Measurements from ENCODE around the gene EFNA5. TPM values are rescaled to one million over a fixed set of nuclear protein-coding genes. Genes with fewer than 3 reads are reported as not detected.

The EFNA5 gene
- total RNA-seq, 2 experiments from 2014 or later, result not detected

DNA sequence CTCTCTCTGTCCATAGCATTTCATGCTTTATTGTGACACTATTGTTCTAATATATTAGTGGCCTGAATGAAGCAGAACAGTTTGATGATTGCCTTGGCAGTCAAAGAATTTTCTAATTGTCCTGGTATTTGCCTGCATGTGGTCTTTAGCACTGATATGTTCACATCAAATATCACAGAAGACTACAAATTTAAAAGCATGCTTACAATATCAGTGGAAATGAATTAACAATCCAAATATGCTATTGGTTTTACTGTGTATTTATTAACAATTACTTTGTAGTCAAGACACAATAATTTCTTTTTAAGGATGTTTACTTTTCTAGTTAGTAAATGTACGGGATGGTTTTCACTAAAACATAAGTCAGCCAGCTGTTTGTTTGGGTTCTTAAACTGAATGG lies 18.3 kb downstream of the EFNA5 start:
- Mint-ChIP-seq H3K9me3 (no peaks in the 10 kb centered on the region), H3K27ac (no peak overlapping the region), H3K27me3 (peaks cover 14% of the 10 kb centered on the region)

DNA sequence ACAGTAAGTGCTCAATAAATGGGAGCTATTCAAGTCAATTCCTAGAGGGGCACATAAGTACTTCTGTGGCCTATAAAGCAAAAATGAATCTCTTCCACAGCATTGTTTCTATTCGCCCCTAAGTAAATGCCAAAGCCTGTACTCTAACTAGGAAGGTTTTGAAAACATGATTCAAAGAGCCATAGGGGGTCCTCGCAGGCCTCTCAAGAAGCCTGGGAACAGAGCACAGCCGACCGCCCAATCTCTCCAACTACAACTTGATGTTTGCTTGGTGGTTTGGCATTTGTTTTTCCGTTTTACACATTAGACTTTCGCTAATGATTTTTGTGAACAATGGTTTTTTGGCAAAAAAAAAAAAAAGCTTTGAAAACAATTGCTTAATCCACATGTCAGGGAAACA lies 19.4 kb downstream of the EFNA5 start:
- no peak overlapping the region for H3K4me3 Mint-ChIP-seq

More for the DNA sequence above, 18.3 kb downstream of the EFNA5 start:
- POLR2A ChIA-PET, result no interaction called here
- DNase-seq, result no peak
- no peak overlapping the region for H3K4me3 Mint-ChIP-seq
- no peaks in the 10 kb centered on the region for H3K4me1 Mint-ChIP-seq
- no peaks in the 10 kb centered on the region for H3K36me3 Mint-ChIP-seq (ENCODE audit: low read depth)
- CTCF ChIA-PET, result no interaction called here

DNA sequence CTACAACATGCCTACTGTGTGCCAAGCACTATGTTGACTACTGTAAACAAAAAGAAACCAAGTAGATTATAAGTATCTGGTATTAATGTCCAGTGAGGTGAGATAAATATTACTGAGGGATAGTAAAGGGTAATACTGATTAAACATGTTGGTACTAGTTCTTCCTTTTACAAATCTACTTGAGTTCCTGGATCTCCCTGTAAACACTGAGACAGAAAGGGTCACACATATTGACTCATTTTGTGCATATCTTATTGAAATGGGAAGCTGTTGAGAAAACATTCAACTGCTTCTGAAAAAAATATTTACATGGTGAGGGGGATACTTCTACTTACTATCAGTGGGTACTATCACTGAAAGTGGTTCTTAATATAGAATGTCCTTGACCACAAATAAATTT lies 24.3 kb downstream of the EFNA5 start:
- no peak for DNase-seq
- no peaks in the 10 kb centered on the region for H3K9me3 Mint-ChIP-seq
- no peak overlapping the region for H3K4me3 Mint-ChIP-seq
- POLR2A ChIA-PET, result no interaction called here
- CTCF ChIA-PET, result no interaction called here
- no peak overlapping the region for H3K27ac Mint-ChIP-seq
- peaks cover 4% of the 10 kb centered on the region for H3K27me3 Mint-ChIP-seq
- H3K4me1 Mint-ChIP-seq, result no peaks in the 10 kb centered on the region
- H3K36me3 Mint-ChIP-seq (ENCODE audit: low read depth), result no peaks in the 10 kb centered on the region

More for the DNA sequence above, 19.4 kb downstream of the EFNA5 start:
- no peak for DNase-seq
- ChIA-PET CTCF (interaction anchor here (1.2 kb wide), 1 partner anchor 25 kb away, joined by 3 read pairs; no protein-coding TSS in a partner anchor), POLR2A (no interaction called here)
- H3K27me3 Mint-ChIP-seq, result peaks cover 14% of the 10 kb centered on the region
- no peak overlapping the region for H3K27ac Mint-ChIP-seq
- no peaks in the 10 kb centered on the region for H3K9me3 Mint-ChIP-seq
- H3K4me1 Mint-ChIP-seq, result no peaks in the 10 kb centered on the region
- H3K36me3 Mint-ChIP-seq (ENCODE audit: low read depth), result no peaks in the 10 kb centered on the region

DNA sequence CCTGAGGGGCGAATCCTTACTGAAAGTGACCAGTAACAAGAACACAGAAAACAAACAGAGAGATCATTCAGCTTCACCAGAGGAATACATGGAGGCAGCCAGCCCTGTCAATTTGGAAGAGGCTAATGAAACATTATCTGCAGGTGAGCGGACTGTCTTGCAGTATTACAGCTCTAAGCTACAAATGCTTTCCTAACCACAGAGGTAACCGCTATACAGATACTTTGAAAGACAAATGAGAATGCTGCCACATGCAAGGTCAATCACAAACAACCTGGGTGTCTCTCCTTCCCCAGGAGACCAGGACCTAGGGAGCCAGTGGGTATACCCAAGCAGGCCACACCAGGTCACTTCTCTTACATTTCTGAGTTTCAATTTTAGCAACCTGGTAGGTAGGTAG lies 30.2 kb downstream of the EFNA5 start:
- ChIA-PET CTCF (no interaction called here), POLR2A (no interaction called here)
- no peak overlapping the region for H3K4me3 Mint-ChIP-seq
- DNase-seq, result no peak
- H3K4me1 Mint-ChIP-seq, result no peaks in the 10 kb centered on the region
- no peaks in the 10 kb centered on the region for H3K9me3 Mint-ChIP-seq
- no peak overlapping the region for H3K27ac Mint-ChIP-seq
- H3K27me3 Mint-ChIP-seq, result no peaks in the 10 kb centered on the region
- H3K36me3 Mint-ChIP-seq (ENCODE audit: low read depth), result no peaks in the 10 kb centered on the region

DNA sequence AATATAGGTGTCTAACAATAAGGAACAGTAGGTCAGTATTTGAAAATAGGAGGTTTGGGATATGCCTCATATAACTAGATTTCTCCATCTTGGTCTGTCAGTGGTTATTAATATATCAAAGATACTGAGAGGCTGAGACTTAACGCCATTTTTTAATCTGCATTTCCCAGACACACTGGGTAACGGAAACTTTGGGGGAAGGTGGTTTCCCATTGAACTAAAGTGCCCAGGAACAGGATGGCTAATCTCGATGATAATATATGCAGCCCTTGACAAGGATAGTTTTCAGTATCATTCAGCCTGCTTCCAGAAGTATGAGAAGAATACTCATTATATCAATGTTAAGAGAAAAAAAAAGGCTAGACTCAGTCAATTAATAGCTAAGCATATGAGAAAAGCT lies 30.7 kb downstream of the EFNA5 start:
- no peaks in the 10 kb centered on the region for H3K36me3 Mint-ChIP-seq (ENCODE audit: low read depth)
- no peak overlapping the region for H3K27ac Mint-ChIP-seq
- CTCF ChIA-PET, result no interaction called here
- H3K4me1 Mint-ChIP-seq, result no peaks in the 10 kb centered on the region
- DNase-seq, result no peak
- no peaks in the 10 kb centered on the region for H3K27me3 Mint-ChIP-seq
- no peak overlapping the region for H3K4me3 Mint-ChIP-seq
- POLR2A ChIA-PET, result no interaction called here
- H3K9me3 Mint-ChIP-seq, result no peaks in the 10 kb centered on the region

DNA sequence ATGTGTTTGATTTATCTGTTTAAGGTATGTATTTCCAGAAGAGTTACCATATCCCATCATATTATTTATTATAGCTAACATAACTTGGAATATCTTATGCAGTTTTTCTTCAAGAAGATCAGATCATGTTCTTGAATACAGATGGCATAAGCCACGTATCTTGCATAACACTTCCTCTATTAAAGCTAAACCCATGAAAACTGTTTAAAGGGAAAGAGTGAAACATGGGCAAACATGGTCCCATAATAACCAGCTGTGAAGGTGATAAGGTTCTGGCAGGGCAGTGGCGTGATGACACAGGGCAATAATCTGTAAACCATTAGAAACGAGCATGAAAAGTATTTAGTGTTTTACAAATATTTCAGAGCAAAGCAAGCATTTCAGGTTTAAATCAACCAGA lies 34.2 kb downstream of the EFNA5 start:
- no peak for DNase-seq
- CTCF ChIA-PET, result interaction anchor here (1.9 kb wide), 1 partner anchor 64 kb away, joined by 4 read pairs; no protein-coding TSS in a partner anchor
- no peaks in the 10 kb centered on the region for H3K4me1 Mint-ChIP-seq
- no peaks in the 10 kb centered on the region for H3K27me3 Mint-ChIP-seq
- H3K9me3 Mint-ChIP-seq, result no peaks in the 10 kb centered on the region
- H3K36me3 Mint-ChIP-seq (ENCODE audit: low read depth), result no peaks in the 10 kb centered on the region
- POLR2A ChIA-PET, result no interaction called here
- H3K27ac Mint-ChIP-seq, result no peak overlapping the region
- no peak overlapping the region for H3K4me3 Mint-ChIP-seq

DNA sequence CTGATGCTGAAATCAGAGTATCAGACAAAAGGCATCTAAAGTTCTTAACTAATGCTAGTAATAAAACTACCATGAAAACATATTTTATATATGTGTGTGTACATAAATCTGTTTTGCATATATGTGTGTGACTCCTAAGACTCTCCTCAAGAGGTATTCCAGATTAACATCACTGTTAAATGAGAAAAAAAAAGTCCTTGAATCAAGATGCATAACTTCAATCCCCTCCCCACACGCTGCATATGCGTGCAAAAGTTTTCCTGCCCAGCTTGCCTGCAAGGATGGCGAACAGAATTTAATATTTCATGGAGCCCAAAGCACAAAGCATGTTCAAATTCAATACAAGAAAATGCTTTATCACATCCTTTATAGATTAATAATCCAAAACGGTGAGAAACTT lies 34.7 kb downstream of the EFNA5 start:
- no peak for DNase-seq
- POLR2A ChIA-PET, result no interaction called here
- H3K36me3 Mint-ChIP-seq (ENCODE audit: low read depth), result no peaks in the 10 kb centered on the region
- no peak overlapping the region for H3K27ac Mint-ChIP-seq
- H3K9me3 Mint-ChIP-seq, result no peaks in the 10 kb centered on the region
- CTCF ChIA-PET, result interaction anchor here (1.9 kb wide), 1 partner anchor 64 kb away, joined by 4 read pairs; no protein-coding TSS in a partner anchor
- no peak overlapping the region for H3K4me3 Mint-ChIP-seq
- H3K27me3 Mint-ChIP-seq, result no peaks in the 10 kb centered on the region
- H3K4me1 Mint-ChIP-seq, result no peaks in the 10 kb centered on the region

DNA sequence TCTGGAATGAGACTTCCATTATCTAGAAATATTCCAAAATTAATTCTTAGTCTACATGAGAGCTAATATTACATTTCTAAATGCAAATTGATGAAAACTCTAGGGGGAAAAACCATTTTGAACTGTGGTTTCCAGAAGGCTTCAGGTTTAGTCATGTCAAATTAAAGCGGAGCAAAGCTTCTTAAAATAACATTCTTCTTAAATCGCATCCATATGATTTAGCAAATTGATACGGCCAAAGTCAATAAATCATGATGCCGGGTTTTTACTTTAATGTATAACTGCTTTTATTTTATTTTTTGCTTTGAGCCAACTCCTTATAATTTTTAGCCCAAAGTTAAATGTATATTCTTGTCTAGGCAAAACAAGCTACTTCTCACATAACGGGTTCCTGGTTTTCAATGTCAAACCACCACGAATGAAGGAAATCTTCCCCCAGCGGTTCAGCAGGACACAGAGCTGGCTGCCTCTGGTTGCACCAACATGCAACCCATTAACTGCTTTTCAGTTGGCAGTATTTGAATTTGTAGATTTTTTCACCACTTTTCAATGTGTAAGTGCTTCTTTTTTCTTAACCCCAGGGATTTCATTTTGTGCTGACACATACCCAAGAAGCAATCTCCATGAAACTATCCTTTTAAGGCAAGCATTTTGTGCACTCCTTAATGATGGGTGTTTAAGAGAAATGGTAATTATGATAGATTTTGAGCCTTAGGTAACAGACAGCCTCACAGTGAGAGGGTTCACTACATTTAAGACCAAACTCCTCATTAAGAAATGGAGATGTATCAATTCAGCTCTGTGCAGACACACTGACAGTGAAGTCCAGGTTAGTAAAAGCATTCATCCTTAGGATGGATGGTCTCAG lies 35.5 kb downstream of the EFNA5 start:
- ChIA-PET POLR2A (no interaction called here), CTCF (interaction anchor here (1.9 kb wide), 1 partner anchor 63 kb away, joined by 4 read pairs; no protein-coding TSS in a partner anchor)
- H3K4me3 Mint-ChIP-seq, result no peak overlapping the region
- H3K27me3 Mint-ChIP-seq, result no peaks in the 10 kb centered on the region
- H3K9me3 Mint-ChIP-seq, result no peaks in the 10 kb centered on the region
- no peak for DNase-seq
- H3K27ac Mint-ChIP-seq, result no peak overlapping the region
- H3K36me3 Mint-ChIP-seq (ENCODE audit: low read depth), result no peaks in the 10 kb centered on the region
- H3K4me1 Mint-ChIP-seq, result no peaks in the 10 kb centered on the region

DNA sequence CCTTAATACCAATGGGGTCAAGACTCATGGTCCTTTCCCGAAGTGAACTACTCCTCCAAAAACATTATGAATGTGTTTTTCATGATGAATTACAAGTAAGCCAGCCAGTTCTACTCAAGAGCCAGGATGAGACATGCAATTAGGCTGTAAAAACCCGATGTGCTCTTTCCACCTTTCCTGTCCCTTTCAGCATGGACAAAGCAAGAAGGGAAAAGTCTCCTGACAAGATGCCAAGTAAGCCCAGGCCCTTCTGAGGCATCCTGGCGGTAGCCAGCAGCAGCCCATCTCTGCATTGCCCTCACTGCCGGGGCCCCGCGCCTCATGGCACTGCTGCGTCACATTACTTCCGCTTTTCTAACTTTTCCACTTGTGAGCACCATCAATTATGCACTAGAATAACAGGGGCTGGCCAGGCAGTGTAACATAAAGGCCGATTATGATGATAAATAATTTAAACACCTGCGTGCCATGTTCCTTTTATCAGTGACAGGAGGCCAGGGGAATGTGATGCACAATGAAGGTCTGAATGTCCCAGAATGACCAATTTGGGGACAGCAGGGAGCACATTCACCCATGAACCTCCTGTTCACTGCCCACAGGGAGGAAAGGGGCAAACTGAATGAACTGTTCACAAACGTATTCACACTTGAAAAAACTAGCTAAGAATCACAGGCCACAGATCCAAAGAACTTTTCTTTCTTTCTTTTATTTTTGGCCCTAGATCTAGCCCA lies 37.4 kb downstream of the EFNA5 start:
- H3K4me3 Mint-ChIP-seq, result no peak overlapping the region
- no peak overlapping the region for H3K27ac Mint-ChIP-seq
- CTCF ChIA-PET, result no interaction called here
- no peaks in the 10 kb centered on the region for H3K4me1 Mint-ChIP-seq
- no peak for DNase-seq
- no peaks in the 10 kb centered on the region for H3K36me3 Mint-ChIP-seq (ENCODE audit: low read depth)
- H3K9me3 Mint-ChIP-seq, result no peaks in the 10 kb centered on the region
- H3K27me3 Mint-ChIP-seq, result no peaks in the 10 kb centered on the region
- POLR2A ChIA-PET, result no interaction called here

DNA sequence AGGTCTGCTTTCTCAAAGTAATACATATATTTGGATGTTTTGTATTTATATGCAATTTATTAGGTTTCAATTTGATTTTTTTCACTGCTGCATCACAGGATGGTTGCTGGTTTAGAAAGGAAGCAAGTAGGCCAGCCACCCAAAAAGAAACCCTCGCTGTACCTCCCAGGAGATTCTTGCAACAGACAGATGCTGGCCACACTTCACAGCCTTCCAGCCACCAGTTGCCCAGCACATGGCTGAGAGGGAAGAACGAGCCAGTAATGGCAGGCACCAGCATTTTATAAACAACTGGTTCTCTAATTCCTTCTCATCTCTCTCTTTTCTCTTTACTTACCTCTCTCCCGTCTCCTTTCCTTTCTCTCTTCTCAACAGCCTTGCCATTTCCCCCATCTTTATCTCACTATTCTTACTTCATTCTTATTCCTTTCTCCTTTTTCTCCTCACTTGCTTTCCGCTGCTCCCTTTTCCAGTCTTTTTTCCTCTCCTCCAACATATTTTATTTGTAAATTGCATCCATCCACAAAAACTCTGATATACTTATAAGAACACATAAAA lies 38.9 kb downstream of the EFNA5 start:
- Mint-ChIP-seq H3K4me3 (no peak overlapping the region), H3K9me3 (no peaks in the 10 kb centered on the region), H3K27ac (no peak overlapping the region), H3K27me3 (no peaks in the 10 kb centered on the region), H3K4me1 (no peaks in the 10 kb centered on the region), H3K36me3 (ENCODE audit: low read depth) (no peaks in the 10 kb centered on the region)
- no peak for DNase-seq
- POLR2A ChIA-PET, result no interaction called here
- CTCF ChIA-PET, result no interaction called here

DNA sequence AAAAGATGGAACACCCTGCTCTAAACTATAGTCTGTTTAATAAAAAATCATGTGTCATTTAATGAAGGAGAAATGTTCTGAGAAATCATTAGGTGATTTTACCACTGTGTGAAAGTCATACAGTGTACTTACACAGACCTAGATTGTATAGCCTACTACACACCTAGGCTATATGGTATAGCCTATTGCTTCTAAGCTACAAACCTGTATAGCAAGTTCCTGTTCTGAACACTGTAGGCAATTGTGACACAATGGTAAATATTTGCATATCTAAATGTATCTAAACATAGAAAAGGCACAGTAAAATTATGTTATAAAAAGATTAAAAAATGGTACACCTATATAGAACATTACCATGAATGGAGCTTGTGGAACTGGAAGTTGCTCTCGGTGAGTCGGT lies 40.6 kb downstream of the EFNA5 start:
- ChIA-PET POLR2A (no interaction called here), CTCF (no interaction called here)
- Mint-ChIP-seq H3K36me3 (ENCODE audit: low read depth) (no peaks in the 10 kb centered on the region), H3K27ac (no peak overlapping the region), H3K4me3 (no peak overlapping the region), H3K9me3 (no peaks in the 10 kb centered on the region), H3K27me3 (no peaks in the 10 kb centered on the region), H3K4me1 (no peaks in the 10 kb centered on the region)
- DNase-seq, result no peak

DNA sequence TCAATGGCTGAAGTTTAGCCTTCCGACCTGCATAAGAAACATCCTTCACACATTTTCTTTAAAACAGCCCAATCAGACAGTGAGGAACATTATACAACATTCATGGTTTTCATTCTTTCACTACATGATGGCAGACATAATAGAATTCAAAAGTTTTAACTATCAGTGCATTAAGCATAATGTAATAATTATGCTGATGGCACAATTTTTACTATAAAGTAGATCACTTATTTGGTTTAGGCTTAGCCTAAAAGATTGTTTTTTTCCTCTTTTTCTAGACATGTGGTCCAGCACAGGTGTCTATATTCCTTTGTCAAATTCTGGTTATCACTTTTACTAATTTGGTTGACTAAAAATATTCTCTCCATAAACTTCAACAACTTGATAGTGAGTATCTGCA lies 46.5 kb downstream of the EFNA5 start:
- Mint-ChIP-seq H3K36me3 (ENCODE audit: low read depth) (no peaks in the 10 kb centered on the region), H3K27me3 (no peaks in the 10 kb centered on the region), H3K4me1 (no peaks in the 10 kb centered on the region), H3K9me3 (no peaks in the 10 kb centered on the region), H3K27ac (no peak overlapping the region), H3K4me3 (no peak overlapping the region)
- DNase-seq, result no peak
- ChIA-PET POLR2A (no interaction called here), CTCF (interaction anchor here (1.4 kb wide), 1 partner anchor 52 kb away, joined by 4 read pairs; no protein-coding TSS in a partner anchor)

DNA sequence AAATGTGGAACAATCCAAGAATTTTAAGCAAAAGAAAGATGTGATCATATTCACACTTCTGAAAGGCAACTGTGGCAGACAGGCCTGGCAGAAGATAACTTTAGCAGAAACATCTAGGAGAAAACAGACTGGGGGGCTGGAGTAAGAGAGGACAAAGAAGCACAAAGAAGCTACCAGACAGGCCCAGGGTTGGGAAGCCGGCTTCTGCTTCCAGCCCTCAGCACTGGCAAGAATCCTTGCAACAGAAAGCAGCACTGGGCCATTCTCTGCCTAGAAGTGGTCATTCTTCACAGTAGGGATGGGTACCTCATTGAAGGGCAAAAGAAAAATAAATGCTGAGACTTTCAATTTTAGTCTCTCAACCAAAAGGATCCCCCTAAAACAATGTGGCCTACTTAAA lies 49.6 kb downstream of the EFNA5 start:
- H3K4me3 Mint-ChIP-seq, result no peak overlapping the region
- no peaks in the 10 kb centered on the region for H3K4me1 Mint-ChIP-seq
- H3K27ac Mint-ChIP-seq, result no peak overlapping the region
- CTCF ChIA-PET, result no interaction called here
- DNase-seq, result no peak
- no peaks in the 10 kb centered on the region for H3K36me3 Mint-ChIP-seq (ENCODE audit: low read depth)
- no peaks in the 10 kb centered on the region for H3K9me3 Mint-ChIP-seq
- no peaks in the 10 kb centered on the region for H3K27me3 Mint-ChIP-seq
- POLR2A ChIA-PET, result no interaction called here
